Esophagus squamous epithelium (tissue), 4 donors: ENCODE measurements around the gene REC8.

Experiments used
- POLR2A ChIP-seq, 4 donors: fragments of 450-650 bp; IDR thresholded peaks; one replicate each; pipeline ENCODE4 v1.6.1; 2017; ENCODE audit warnings: antibody characterized with exemption in 4 of 4, mild to moderate bottlenecking in 4 of 4, moderate library complexity in 3 of 4
- TF ChIP-seq, protein P1 (sequence below), 6 experiments: fragments of 450-650 bp in 4 of 6; fragments of 200-600 bp in 2 of 6; sonication (generic) in 2 of 6; IDR thresholded peaks; one replicate each; pipeline ENCODE4 v1.5.1; 2016 to 2019; ENCODE audit warnings: antibody characterized with exemption in 6 of 6, mild to moderate bottlenecking in 4 of 6, moderate library complexity in 4 of 6

DNA sequence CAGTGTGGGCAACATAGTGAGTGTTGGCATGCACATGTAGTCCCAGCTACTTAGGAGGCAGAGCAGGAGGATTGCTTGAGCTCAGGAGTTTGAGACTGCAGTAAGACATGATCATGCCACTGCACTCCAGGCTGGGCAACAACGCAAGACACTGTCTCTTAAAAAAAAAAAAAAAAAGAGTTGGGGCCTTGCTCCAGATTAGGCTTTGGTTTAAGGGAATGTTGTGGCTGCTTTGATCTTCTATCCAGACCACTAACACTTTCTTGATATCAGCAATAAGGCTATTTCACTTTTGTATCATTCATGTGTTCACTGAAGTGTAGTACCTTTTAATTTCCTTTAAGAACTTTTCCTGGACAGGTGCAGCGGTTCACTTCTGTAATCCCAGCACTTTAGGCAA, 44.2 kb upstream of the REC8 start:
- TF ChIP-seq, protein P1, sequence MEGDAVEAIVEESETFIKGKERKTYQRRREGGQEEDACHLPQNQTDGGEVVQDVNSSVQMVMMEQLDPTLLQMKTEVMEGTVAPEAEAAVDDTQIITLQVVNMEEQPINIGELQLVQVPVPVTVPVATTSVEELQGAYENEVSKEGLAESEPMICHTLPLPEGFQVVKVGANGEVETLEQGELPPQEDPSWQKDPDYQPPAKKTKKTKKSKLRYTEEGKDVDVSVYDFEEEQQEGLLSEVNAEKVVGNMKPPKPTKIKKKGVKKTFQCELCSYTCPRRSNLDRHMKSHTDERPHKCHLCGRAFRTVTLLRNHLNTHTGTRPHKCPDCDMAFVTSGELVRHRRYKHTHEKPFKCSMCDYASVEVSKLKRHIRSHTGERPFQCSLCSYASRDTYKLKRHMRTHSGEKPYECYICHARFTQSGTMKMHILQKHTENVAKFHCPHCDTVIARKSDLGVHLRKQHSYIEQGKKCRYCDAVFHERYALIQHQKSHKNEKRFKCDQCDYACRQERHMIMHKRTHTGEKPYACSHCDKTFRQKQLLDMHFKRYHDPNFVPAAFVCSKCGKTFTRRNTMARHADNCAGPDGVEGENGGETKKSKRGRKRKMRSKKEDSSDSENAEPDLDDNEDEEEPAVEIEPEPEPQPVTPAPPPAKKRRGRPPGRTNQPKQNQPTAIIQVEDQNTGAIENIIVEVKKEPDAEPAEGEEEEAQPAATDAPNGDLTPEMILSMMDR (IDR thresholded peaks at IDR 0.05) = no peak
- TF ChIP-seq POLR2A (IDR thresholded peaks at IDR 0.05) = no peak
